CD14-positive monocyte (primary cell): ENCODE measurements around the gene USP53. TPM values are rescaled to one million over a fixed set of nuclear protein-coding genes. Genes with fewer than 3 reads are reported as not detected.

Experiments
- polyA plus RNA-seq, 3 donors: library from polyadenylated mRNA; depleted of rRNA in 1 of 3; unstranded in 2 of 3; stranded (reverse) in 1 of 3; fragments of 300-500 nt in 2 of 3; fragments of >200 nt in 1 of 3; fragmentation: Illumina TruSeq in 2 of 3; gene quantifications; 1 replicate in 2 of 3; 2 replicates in 1 of 3; pipeline ENCODE4 v1.2.3, GENCODE V29; 2012 to 2021

The USP53 gene
- polyA plus RNA-seq, 3 donors = 0.11 to 0.44 (median 0.22) TPM

Other genes starting within 250 kb of the USP53 start
- not detected for gene MYOZ2, start 76.9 kb upstream of the USP53 start, polyA plus RNA-seq
- gene FABP2, start 109.4 kb downstream of the USP53 start, polyA plus RNA-seq = not detected